Kidney glomerular epithelial cell (primary cell): ENCODE measurements around the gene LIX1L.
A peak's percentile ranks its signal among the peaks of the same experiment; 100 is the strongest.
"Not testable (repeated sequence)": the region's sequence is repeated elsewhere in the genome, so short reads cannot be mapped to it uniquely, and the experiment has no call there.

Experiments
- DNase-seq: peaks from one replicate; lab custom pipeline; 2025; lab: John Stamatoyannopoulos, UW

The LIX1L gene

GRCh38 chr1:145936247-145936646, 21.6 kb downstream of the LIX1L start:
- DNase-seq: no peak

GRCh38 chr1:145935708-145936107, 22.1 kb downstream of the LIX1L start:
- DNase-seq: no peak

GRCh38 chr1:145932522-145933009, 25.3 kb downstream of the LIX1L start:
- not testable (repeated sequence) for DNase-seq

GRCh38 chr1:145927916-145928643, 29.7 kb downstream of the LIX1L start:
- DNase-seq: peak; percentile 39

GRCh38 chr1:145927063-145927886, 30.5 kb downstream of the LIX1L start, which contains the start of gene RBM8A:
Gene RBM8A (minus strand): TSS chr1:145927484. CDS start chr1:145927426, 58 bp downstream.
- DNase-seq: peak; percentile 98

GRCh38 chr1:145926686-145927062, 31.1 kb downstream of the LIX1L start:
- DNase-seq: no peak

GRCh38 chr1:145922266-145922665, 35.6 kb downstream of the LIX1L start:
- no peak for DNase-seq

GRCh38 chr1:145920297-145920696, 37.5 kb downstream of the LIX1L start:
- DNase-seq: not testable (repeated sequence)

- peak; percentile 57 for DNase-seq
Measured at GRCh38 chr1:145918992-145919939, 38.6 kb downstream of the LIX1L start.

- peak; percentile 83 for DNase-seq
Measured at GRCh38 chr1:145918144-145918991, 39.4 kb downstream of the LIX1L start, which contains the start of gene PEX11B. Gene PEX11B (minus strand): TSS chr1:145918717. CDS start chr1:145918688, 29 bp downstream.

- no peak for DNase-seq
Measured at GRCh38 chr1:145917595-145917994, 40.2 kb downstream of the LIX1L start.

- no peak for DNase-seq
Measured at GRCh38 chr1:145916745-145917144, 41.1 kb downstream of the LIX1L start.

GRCh38 chr1:145912128-145912641, 45.6 kb downstream of the LIX1L start:
- DNase-seq: no peak

GRCh38 chr1:145908653-145909052, 49.2 kb downstream of the LIX1L start:
- no peak for DNase-seq

GRCh38 chr1:145906954-145907753, 50.7 kb downstream of the LIX1L start:
- DNase-seq: no peak

- no peak for DNase-seq
Measured at GRCh38 chr1:145901312-145902021, 56.4 kb downstream of the LIX1L start.

- no peak for DNase-seq
Measured at GRCh38 chr1:145898756-145899155, 59.1 kb downstream of the LIX1L start.

- no peak for DNase-seq
Measured at GRCh38 chr1:145897969-145898368, 59.8 kb downstream of the LIX1L start.

- DNase-seq: no peak
Measured at GRCh38 chr1:145895471-145895870, 62.3 kb downstream of the LIX1L start.
